CD14-positive monocyte (primary cell): ENCODE results near the gene SGK1. TPM values are rescaled to one million over a fixed set of nuclear protein-coding genes. Genes with fewer than 3 reads are reported as not detected.

Source experiments
- DNase-seq, 3 donors: peaks; one replicate each; pipeline ENCODE4 v3.0.0-alpha.2; 2011 to 2022
- H2AFZ ChIP-seq: 2 replicates; pipeline ENCODE4 v1.6.0; 2012; ENCODE audit warnings: mild to moderate bottlenecking, low read depth, low read length, inconsistent platforms; ENCODE audit not compliant: insufficient read depth, poor library complexity, severe bottlenecking
- H3K27ac ChIP-seq, 2 donors: 1 replicate in 1 of 2; 2 replicates in 1 of 2; pipeline ENCODE4 v1.5.1; 2012 to 2013; ENCODE audit warnings: low read length in 2 of 2, control low read depth in 1 of 2, inconsistent platforms in 1 of 2, low read depth in 1 of 2, mild to moderate bottlenecking in 1 of 2
- H3K27me3 ChIP-seq, 2 donors: one replicate each; pipeline versions ENCODE4 v1.6.0 to v1.6.1; 2011 to 2013; ENCODE audit warnings: low read length in 2 of 2; ENCODE audit not compliant: control insufficient read depth in 2 of 2, insufficient read depth in 2 of 2
- H3K36me3 ChIP-seq, 2 donors: replicated peaks in 1 of 2; 1 replicate in 1 of 2; 2 replicates in 1 of 2; pipeline versions ENCODE4 v1.5.1 to v1.6.1; 2012 to 2013; ENCODE audit warnings: low read length in 2 of 2, control low read depth in 1 of 2, inconsistent platforms in 1 of 2, mild to moderate bottlenecking in 1 of 2; ENCODE audit not compliant: insufficient read depth in 2 of 2, control insufficient read depth in 1 of 2
- H3K4me1 ChIP-seq, 2 donors: 1 replicate in 1 of 2; 2 replicates in 1 of 2; pipeline versions ENCODE4 v1.5.1 to v1.6.1; 2012 to 2013; ENCODE audit warnings: low read length in 2 of 2, control low read depth in 1 of 2, inconsistent platforms in 1 of 2, mild to moderate bottlenecking in 1 of 2, moderate library complexity in 1 of 2; ENCODE audit not compliant: insufficient read depth in 2 of 2, control insufficient read depth in 1 of 2
- H3K4me2 ChIP-seq: replicated peaks from 2 replicates; pipeline ENCODE3; 2012; ENCODE audit warnings: low read length, moderate library complexity, mild to moderate bottlenecking; ENCODE audit not compliant: poor library complexity, severe bottlenecking; ENCODE audit errors: extremely low read depth
- H3K4me3 ChIP-seq, 3 experiments: fragments of 200-600 bp in 1 of 3; sonication (generic) in 1 of 3; replicated peaks in 1 of 3; 1 replicate in 2 of 3; 2 replicates in 1 of 3; pipeline ENCODE4 v1.5.1; 2011 to 2013; ENCODE audit warnings: low read length in 3 of 3, mild to moderate bottlenecking in 3 of 3, control low read depth in 2 of 3, low read depth in 2 of 3, inconsistent platforms in 1 of 3, moderate library complexity in 1 of 3
- H3K79me2 ChIP-seq: 2 replicates; pipeline ENCODE4 v1.6.0; 2012; ENCODE audit warnings: mild to moderate bottlenecking, control low read depth, inconsistent platforms, low read length, moderate library complexity; ENCODE audit not compliant: insufficient read depth
- H3K9ac ChIP-seq: 2 replicates; pipeline ENCODE4 v1.6.0; 2017; ENCODE audit warnings: low read length, mild to moderate bottlenecking; ENCODE audit not compliant: insufficient read depth, poor library complexity, severe bottlenecking
- H3K9me3 ChIP-seq, 2 donors: replicated peaks in 1 of 2; 1 replicate in 1 of 2; 2 replicates in 1 of 2; pipeline versions ENCODE4 v1.5.1 to v1.6.1; 2012 to 2013; ENCODE audit warnings: low read length in 2 of 2, control low read depth in 1 of 2; ENCODE audit not compliant: control insufficient read depth in 1 of 2, insufficient read depth in 1 of 2
- H4K20me1 ChIP-seq: 2 replicates; pipeline ENCODE4 v1.6.0; 2012; ENCODE audit warnings: mild to moderate bottlenecking, low read length, control low read depth, moderate library complexity; ENCODE audit not compliant: insufficient read depth
- H3K27ac Mint-ChIP-seq, 7 donors: one replicate each; pipeline ENCODE4 v1.8.0; 2020; ENCODE audit warnings: mild to moderate bottlenecking in 7 of 7, mixed read lengths in 7 of 7, moderate library complexity in 6 of 7, inconsistent platforms in 2 of 7
- H3K27me3 Mint-ChIP-seq, 3 donors: one replicate each; pipeline ENCODE4 v1.8.0; 2021 to 2022; ENCODE audit warnings: low read depth in 3 of 3, mild to moderate bottlenecking in 3 of 3, mixed read lengths in 3 of 3, moderate library complexity in 3 of 3, inconsistent platforms in 1 of 3
- H3K36me3 Mint-ChIP-seq, 2 donors: one replicate each; pipeline ENCODE4 v1.8.0; 2020; ENCODE audit warnings: mixed read lengths in 2 of 2, inconsistent platforms in 1 of 2, mild to moderate bottlenecking in 1 of 2
- H3K4me1 Mint-ChIP-seq: one replicate; pipeline ENCODE4 v1.8.0; 2020; ENCODE audit warnings: mild to moderate bottlenecking, mixed read lengths
- H3K4me3 Mint-ChIP-seq, 2 donors: one replicate each; pipeline ENCODE4 v1.8.0; 2020; ENCODE audit warnings: mild to moderate bottlenecking in 2 of 2, mixed read lengths in 2 of 2, moderate library complexity in 1 of 2
- H3K9me3 Mint-ChIP-seq, 7 donors: one replicate each; pipeline ENCODE4 v1.8.0; 2020 to 2022; ENCODE audit warnings: mixed read lengths in 7 of 7, mild to moderate bottlenecking in 6 of 7, moderate library complexity in 6 of 7, inconsistent platforms in 2 of 7
- CTCF ChIP-seq: fragments of 200-600 bp; IDR thresholded peaks from one replicate; pipeline ENCODE4 v1.8.0; 2022; ENCODE audit warnings: antibody characterized with exemption, mild to moderate bottlenecking
- WGBS: methylation state at CpG from one replicate; pipeline ENCODE4 v1.1.5; 2013; ENCODE audit warnings: missing lambda C conversion rate; ENCODE audit not compliant: insufficient coverage; 5-methylcytosine and 5-hydroxymethylcytosine counted together
- intact Hi-C, 2 donors: fragments of 100-400 bp; cut with micrococcal nuclease; formaldehyde crosslinking; loops; one replicate each; pipeline versions ENCODE4 v1.15.0 to v1.15.1; 2023
- polyA plus RNA-seq, 3 donors: library from polyadenylated mRNA; depleted of rRNA in 1 of 3; unstranded in 2 of 3; stranded (reverse) in 1 of 3; fragments of 300-500 nt in 2 of 3; fragments of >200 nt in 1 of 3; fragmentation: Illumina TruSeq in 2 of 3; gene quantifications; 1 replicate in 2 of 3; 2 replicates in 1 of 3; pipeline ENCODE4 v1.2.3, GENCODE V29; 2012 to 2021

The SGK1 gene
- polyA plus RNA-seq, 3 donors: 373 to 419 (median 407) TPM

- Histone ChIP-seq H3K4me2 (no peak overlapping the region), H3K9ac (no peak overlapping the region), H3K4me3 (no peak overlapping the region), H4K20me1 (no peaks in the 10 kb centered on the region), H2AFZ (no peak overlapping the region), H3K36me3 (no peaks in the 10 kb centered on the region), H3K27ac (no peak overlapping the region), H3K27me3 (no peaks in the 10 kb centered on the region), H3K79me2 (no peaks in the 10 kb centered on the region), H3K9me3 (no peaks in the 10 kb centered on the region), H3K4me1 (no peaks in the 10 kb centered on the region)
- H3K4me3 Mint-ChIP-seq: no peak overlapping the region
- H3K27me3 Mint-ChIP-seq: peaks cover 0 to 4% (median 0%) of the 10 kb centered on the region in 3 donors
- 88% methylated on average over 1 of the region's 3 CpGs for WGBS
- peaks cover 0 to 5% (median 0%) of the 10 kb centered on the region in 7 donors for H3K9me3 Mint-ChIP-seq
- H3K4me1 Mint-ChIP-seq: no peaks in the 10 kb centered on the region
- H3K36me3 Mint-ChIP-seq: no peaks in the 10 kb centered on the region
- TF ChIP-seq CTCF: no peak
- intact Hi-C loops: no loop called here
- no peak overlapping the region for H3K27ac Mint-ChIP-seq
- no peak for DNase-seq
Observed at GRCh38 chr6:134138226-134138975, 179.5 kb downstream of the SGK1 start.

- H3K36me3 Mint-ChIP-seq: no peaks in the 10 kb centered on the region
Observed at GRCh38 chr6:134134654-134135053, 183.3 kb downstream of the SGK1 start.

More at GRCh38 chr6:134134654-134135053, 183.3 kb downstream of the SGK1 start:
- intact Hi-C loops: no loop called here
- no peaks in the 10 kb centered on the region for H3K4me1 Mint-ChIP-seq
- H3K27ac Mint-ChIP-seq: no peak overlapping the region
- no peak for TF ChIP-seq CTCF
- Histone ChIP-seq H3K4me3 (no peak overlapping the region), H3K4me1 (no peaks in the 10 kb centered on the region), H3K79me2 (no peaks in the 10 kb centered on the region), H3K4me2 (no peak overlapping the region), H4K20me1 (no peaks in the 10 kb centered on the region), H3K27ac (no peak overlapping the region), H3K9ac (no peak overlapping the region), H3K36me3 (no peaks in the 10 kb centered on the region), H3K27me3 (no peaks in the 10 kb centered on the region), H3K9me3 (peaks cover 8 to 12% of the 10 kb centered on the region in 2 donors), H2AFZ (no peak overlapping the region)
- peaks cover 4 to 15% (median 14%) of the 10 kb centered on the region in 7 donors for H3K9me3 Mint-ChIP-seq
- DNase-seq: no peak
- no CpG with 5 or more reads among the region's 4 CpGs for WGBS
- H3K4me3 Mint-ChIP-seq: no peak overlapping the region
- peaks cover 0 to 2% (median 2%) of the 10 kb centered on the region in 3 donors for H3K27me3 Mint-ChIP-seq
